Thyroid gland (tissue), 4 donors: ENCODE results near the gene RNU6-1. TPM values are rescaled to one million over a fixed set of nuclear protein-coding genes. Genes with fewer than 3 reads are reported as not detected.

Experiments
- DNase-seq, 2 donors: peaks; one replicate each; pipeline ENCODE4 v3.0.0-alpha.2; 2019
- H3K27ac ChIP-seq, 3 donors: fragments of 200-600 bp; sonication (generic); 1 replicate in 2 of 3; 2 replicates in 1 of 3; pipeline ENCODE4 v1.5.1; 2016 to 2019; ENCODE audit warnings: mild to moderate bottlenecking in 1 of 3, moderate library complexity in 1 of 3
- H3K27me3 ChIP-seq: fragments of 200-600 bp; sonication (generic); one replicate; pipeline ENCODE4 v1.5.1; 2019
- H3K36me3 ChIP-seq, 2 donors: fragments of 200-600 bp; sonication (generic); one replicate each; pipeline ENCODE4 v1.5.1; 2016 to 2019
- H3K4me1 ChIP-seq, 2 donors: fragments of 200-600 bp; sonication (generic); one replicate each; pipeline ENCODE4 v1.5.1; 2017 to 2019
- H3K4me3 ChIP-seq, 3 donors: fragments of 200-600 bp; sonication (generic); replicated peaks in 1 of 3; 1 replicate in 2 of 3; 2 replicates in 1 of 3; pipeline ENCODE4 v1.5.1; 2016; ENCODE audit warnings: mild to moderate bottlenecking in 1 of 3
- H3K9me3 ChIP-seq: fragments of 200-600 bp; sonication (generic); one replicate; pipeline ENCODE4 v1.5.1; 2017
- CTCF ChIP-seq, 6 experiments: fragments of 200-600 bp in 3 of 6; fragments of 450-650 bp in 3 of 6; sonication (generic) in 3 of 6; IDR thresholded peaks; one replicate each; pipeline ENCODE4 v1.5.1; 2016 to 2019; ENCODE audit warnings: antibody characterized with exemption in 6 of 6, mild to moderate bottlenecking in 2 of 6, inconsistent platforms in 1 of 6, moderate library complexity in 1 of 6
- POLR2A ChIP-seq, 2 donors: fragments of 450-650 bp; IDR thresholded peaks; one replicate each; pipeline ENCODE4 v1.6.1; 2017; ENCODE audit warnings: antibody characterized with exemption in 2 of 2, mild to moderate bottlenecking in 2 of 2, moderate library complexity in 1 of 2
- WGBS, 2 donors: methylation state at CpG; one replicate each; pipeline ENCODE4 v1.1.5; 2017; 5-methylcytosine and 5-hydroxymethylcytosine counted together
- intact Hi-C: fragments of 100-400 bp; cut with DNase I; formaldehyde crosslinking; loops from one replicate; pipeline ENCODE4 v1.15.1; 2023
- total RNA-seq, 4 donors: library from RNA; depleted of rRNA; stranded (reverse); fragments of >200 nt; gene quantifications; one replicate each; pipeline ENCODE4 v1.2.3, GENCODE V29; 2016

RNU6-1 gene
- total RNA-seq, 4 donors from 2014 or later, result not detected

GRCh38 chr15:67824976-67825880 lies 14.6 kb downstream of the RNU6-1 start, which contains the start of gene SKOR1:
Gene SKOR1 (plus strand): TSS chr15:67825509. CDS start chr15:67825603, 94 bp downstream.
- Histone ChIP-seq H3K27me3 (peaks cover 73% of the 10 kb centered on the region), H3K36me3 (no peaks in the 10 kb centered on the region), H3K9me3 (no peaks in the 10 kb centered on the region), H3K27ac (no peak within 1 kb of the TSS), H3K4me1 (peaks cover 32 to 76% of the 10 kb centered on the region in 2 donors), H3K4me3 (no peak within 1 kb of the TSS)
- intact Hi-C loops, result no loop called here
- WGBS, 2 donors, result 3 to 7% methylated on average over 21 to 40 of the region's 58 CpGs
- no peak for DNase-seq
- TF ChIP-seq POLR2A (IDR thresholded peaks at IDR 0.05), result no peak
- TF ChIP-seq CTCF (IDR thresholded peaks at IDR 0.05), result no peak

GRCh38 chr15:67824197-67824968 lies 15.5 kb downstream of the RNU6-1 start:
- TF ChIP-seq POLR2A (IDR thresholded peaks at IDR 0.05) (no peak), CTCF (IDR thresholded peaks at IDR 0.05) (no peak)

GRCh38 chr15:67823314-67824196 lies 16.3 kb downstream of the RNU6-1 start:
- Histone ChIP-seq H3K27ac (no peak overlapping the region), H3K27me3 (peaks cover 68% of the 10 kb centered on the region), H3K4me1 (peaks cover 22 to 62% of the 10 kb centered on the region in 2 donors), H3K36me3 (no peaks in the 10 kb centered on the region), H3K9me3 (no peaks in the 10 kb centered on the region), H3K4me3 (no peak overlapping the region)
- TF ChIP-seq CTCF (IDR thresholded peaks at IDR 0.05), result no peak
- DNase-seq, result no peak
- intact Hi-C loops, result no loop called here
- 3 to 5% methylated on average over 41 to 63 of the region's 94 CpGs for WGBS, 2 donors

More at GRCh38 chr15:67824197-67824968, 15.5 kb downstream of the RNU6-1 start:
- Histone ChIP-seq H3K9me3 (no peaks in the 10 kb centered on the region), H3K27me3 (peaks cover 73% of the 10 kb centered on the region), H3K36me3 (no peaks in the 10 kb centered on the region), H3K4me1 (peaks cover 28 to 71% of the 10 kb centered on the region in 2 donors), H3K27ac (no peak overlapping the region), H3K4me3 (no peak overlapping the region)
- 6 to 9% methylated on average over 15 to 21 of the region's 21 CpGs for WGBS, 2 donors
- no peak for DNase-seq
- intact Hi-C loops, result no loop called here

- no peak overlapping the region for H3K27ac ChIP-seq
- H3K27me3 ChIP-seq, result peaks cover 59% of the 10 kb centered on the region
- H3K4me3 ChIP-seq, result no peak overlapping the region
- no peaks in the 10 kb centered on the region for H3K9me3 ChIP-seq
- no peaks in the 10 kb centered on the region for H3K36me3 ChIP-seq
- H3K4me1 ChIP-seq, result peaks cover 16 to 54% of the 10 kb centered on the region in 2 donors
- no peak for DNase-seq
- 6% methylated on average over 20 to 21 of the region's 46 CpGs for WGBS, 2 donors
- TF ChIP-seq CTCF (IDR thresholded peaks at IDR 0.05), result no peak
- no peak for TF ChIP-seq POLR2A (IDR thresholded peaks at IDR 0.05)
- intact Hi-C loops, result no loop called here
Measured at GRCh38 chr15:67822537-67823313, 17.1 kb downstream of the RNU6-1 start.
